Lower leg skin (tissue), 3 donors: Measurements from ENCODE around the gene ERFE.

Experiments used
- POLR2A ChIP-seq, 2 donors: fragments of 450-650 bp; IDR thresholded peaks; one replicate each; pipeline ENCODE4 v1.6.1; 2016 to 2017; ENCODE audit warnings: antibody characterized with exemption in 2 of 2, mild to moderate bottlenecking in 1 of 2, moderate library complexity in 1 of 2
- TF ChIP-seq, protein P1 (sequence below), 3 donors: fragments of 450-650 bp; IDR thresholded peaks; one replicate each; pipeline ENCODE4 v1.5.1; 2016; ENCODE audit warnings: antibody characterized with exemption in 3 of 3, mild to moderate bottlenecking in 3 of 3, moderate library complexity in 2 of 3

GRCh38 chr2:238165288-238165921, 6.6 kb downstream of the ERFE start:
- TF ChIP-seq, protein P1, sequence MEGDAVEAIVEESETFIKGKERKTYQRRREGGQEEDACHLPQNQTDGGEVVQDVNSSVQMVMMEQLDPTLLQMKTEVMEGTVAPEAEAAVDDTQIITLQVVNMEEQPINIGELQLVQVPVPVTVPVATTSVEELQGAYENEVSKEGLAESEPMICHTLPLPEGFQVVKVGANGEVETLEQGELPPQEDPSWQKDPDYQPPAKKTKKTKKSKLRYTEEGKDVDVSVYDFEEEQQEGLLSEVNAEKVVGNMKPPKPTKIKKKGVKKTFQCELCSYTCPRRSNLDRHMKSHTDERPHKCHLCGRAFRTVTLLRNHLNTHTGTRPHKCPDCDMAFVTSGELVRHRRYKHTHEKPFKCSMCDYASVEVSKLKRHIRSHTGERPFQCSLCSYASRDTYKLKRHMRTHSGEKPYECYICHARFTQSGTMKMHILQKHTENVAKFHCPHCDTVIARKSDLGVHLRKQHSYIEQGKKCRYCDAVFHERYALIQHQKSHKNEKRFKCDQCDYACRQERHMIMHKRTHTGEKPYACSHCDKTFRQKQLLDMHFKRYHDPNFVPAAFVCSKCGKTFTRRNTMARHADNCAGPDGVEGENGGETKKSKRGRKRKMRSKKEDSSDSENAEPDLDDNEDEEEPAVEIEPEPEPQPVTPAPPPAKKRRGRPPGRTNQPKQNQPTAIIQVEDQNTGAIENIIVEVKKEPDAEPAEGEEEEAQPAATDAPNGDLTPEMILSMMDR (IDR thresholded peaks at IDR 0.05): no peak
- no peak for TF ChIP-seq POLR2A (IDR thresholded peaks at IDR 0.05)
